Retinal pigment epithelial cell (primary cell): ENCODE measurements around the gene BTBD17.

Experiments
- DNase-seq: peaks from one replicate; pipeline ENCODE4 v3.0.0-alpha.2; 2010; ENCODE audit warnings: low read depth
- H3K4me3 ChIP-seq: 2 replicates; pipeline ENCODE4 v1.5.1; 2011; ENCODE audit warnings: mild to moderate bottlenecking, low read length, control low read depth, moderate library complexity
- CTCF ChIP-seq: conservative IDR thresholded peaks from 2 replicates; pipeline ENCODE4 v1.5.1; 2011; ENCODE audit warnings: low read depth, low read length, control low read depth, inconsistent platforms

The BTBD17 gene

DNA sequence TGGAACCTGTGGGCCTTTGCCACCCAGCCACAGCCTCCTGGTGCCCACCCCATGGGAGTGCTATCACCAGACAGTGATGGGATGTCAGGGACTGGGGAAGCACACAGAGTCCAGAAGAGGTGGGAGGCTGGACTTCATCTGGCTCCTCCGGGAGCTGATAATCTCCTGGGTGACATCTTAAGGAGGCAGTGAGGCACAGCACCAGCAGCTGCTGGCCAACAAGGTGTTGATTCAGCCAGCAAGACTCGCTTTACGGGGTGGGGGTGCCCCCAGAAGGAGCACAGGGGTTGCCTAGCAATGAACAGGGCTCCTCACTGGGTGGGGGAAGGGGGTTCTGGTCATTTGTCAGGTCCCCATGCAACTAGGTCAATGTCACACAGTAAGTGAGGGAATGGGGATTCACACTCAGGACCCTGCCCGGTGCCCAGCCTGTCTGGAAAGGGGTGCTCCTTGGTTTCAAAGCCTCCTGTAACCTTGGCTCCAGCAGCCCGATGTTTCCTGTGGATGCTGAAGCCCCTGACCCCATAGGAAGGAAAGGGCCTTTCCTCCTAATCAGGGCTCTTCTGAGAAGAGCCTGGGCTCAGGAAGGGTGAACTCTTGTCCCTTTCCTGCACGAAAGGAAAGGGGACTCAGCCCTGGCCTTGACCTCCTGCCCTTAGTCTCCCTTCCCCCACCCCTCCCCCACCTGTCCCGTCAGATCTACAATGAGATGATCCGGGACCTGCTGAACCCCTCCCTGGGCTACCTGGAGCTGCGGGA is 18.0 kb downstream of the BTBD17 start:
- no peak for DNase-seq
- no peak for TF ChIP-seq CTCF
- H3K4me3 ChIP-seq = no peak overlapping the region

DNA sequence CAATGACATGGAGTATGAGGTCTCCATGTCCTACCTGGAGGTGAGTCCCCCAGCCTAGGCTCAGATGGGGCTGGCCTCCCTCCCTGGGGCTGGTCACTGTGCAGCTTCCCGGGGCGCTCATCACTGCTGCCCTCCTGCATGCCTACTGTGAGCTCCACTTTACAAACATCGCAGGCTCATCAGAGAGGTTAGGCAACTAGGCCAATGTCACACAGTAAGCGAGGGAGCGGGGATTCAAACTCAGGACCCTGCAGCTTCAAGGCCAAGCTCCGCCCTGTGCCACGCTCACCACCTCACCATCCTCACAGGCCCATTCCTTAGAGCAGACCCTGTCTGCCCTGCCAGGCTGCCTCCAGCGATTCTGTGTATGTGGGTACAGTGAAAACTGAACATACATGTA is 18.5 kb downstream of the BTBD17 start:
- H3K4me3 ChIP-seq = no peak overlapping the region
- TF ChIP-seq CTCF = no peak
- no peak for DNase-seq

- no peak overlapping the region for H3K4me3 ChIP-seq
- no peak for DNase-seq
- no peak for TF ChIP-seq CTCF
These were observed 19.4 kb downstream of the BTBD17 start for GRCh38 chr17:74342224-74342623.

GRCh38 chr17:74340470-74341023 is 21.1 kb downstream of the BTBD17 start:
- no peak overlapping the region for H3K4me3 ChIP-seq
- no peak for TF ChIP-seq CTCF
- DNase-seq = no peak

- no peak for TF ChIP-seq CTCF
- H3K4me3 ChIP-seq = no peak overlapping the region
- no peak for DNase-seq
These were observed 22.0 kb downstream of the BTBD17 start for GRCh38 chr17:74339537-74340195.

- no peak for TF ChIP-seq CTCF
- DNase-seq = no peak
These were observed 23.7 kb downstream of the BTBD17 start for GRCh38 chr17:74337834-74338500.

More at GRCh38 chr17:74337834-74338500, 23.7 kb downstream of the BTBD17 start:
- no peak overlapping the region for H3K4me3 ChIP-seq
